Measurements from ENCODE around the gene PTBP3. TPM values are rescaled to one million over a fixed set of nuclear protein-coding genes. Genes with fewer than 3 reads are reported as not detected.

PTBP3 gene
- total and polyA plus RNA-seq, 2 of the 13 experiments (the other 11 are each of a cell fraction or from before 2014, with no cell fraction given): 52.8 to 61.1 TPM

DNA sequence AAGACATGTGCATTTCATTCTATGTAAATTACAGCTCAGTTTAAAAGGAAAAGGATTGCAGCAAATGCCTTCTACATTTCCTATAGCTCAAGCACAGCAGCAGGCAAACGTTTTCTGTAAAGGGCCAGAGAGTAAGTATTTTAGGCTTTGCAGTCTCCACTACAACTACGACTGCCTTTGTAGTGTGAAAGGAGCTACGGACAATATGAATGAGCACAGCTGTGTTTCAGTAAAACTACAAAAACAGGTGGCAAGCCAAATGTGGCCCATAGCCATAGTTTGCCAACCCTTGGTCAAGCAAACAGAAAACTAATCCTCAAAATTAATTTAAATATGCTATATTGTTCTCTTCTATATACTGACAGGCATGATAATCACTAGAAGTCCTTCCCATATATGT lies 7.2 kb downstream of the PTBP3 start (continued):
- no peak for TF ChIP-seq ATF7-NPFF (CRISPR knock-in tag; IDR thresholded peaks at IDR 0.05; ENCODE audit: low read depth)
- no peak for TF ChIP-seq YEATS4 (CRISPR knock-in tag; IDR thresholded peaks at IDR 0.05; ENCODE audit: borderline replicate concordance)
- no peak for TF ChIP-seq TEAD2 (CRISPR knock-in tag; IDR thresholded peaks at IDR 0.05)
- no peak for TF ChIP-seq ZNF484 (CRISPR knock-in tag; IDR thresholded peaks at IDR 0.05; ENCODE audit: borderline replicate concordance, low read depth)
- TF ChIP-seq, protein P1, sequence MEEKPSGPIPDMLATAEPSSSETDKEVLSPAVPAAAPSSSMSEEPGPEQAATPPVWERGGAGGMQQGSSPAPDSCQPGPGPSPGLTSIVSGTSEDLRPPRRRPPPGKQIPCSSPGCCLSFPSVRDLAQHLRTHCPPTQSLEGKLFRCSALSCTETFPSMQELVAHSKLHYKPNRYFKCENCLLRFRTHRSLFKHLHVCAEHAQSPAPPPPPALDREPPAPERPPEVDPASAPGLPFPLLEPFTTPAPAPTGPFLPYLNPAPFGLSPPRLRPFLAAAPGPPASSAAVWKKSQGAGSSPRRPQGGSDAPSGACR (CRISPR knock-in tag; IDR thresholded peaks at IDR 0.05): no peak

- Histone ChIP-seq H3K4me3 (replicated peaks in 1 of 3; ENCODE audit: insufficient read depth in 1 of 3, low read depth in 2 of 3, low read length in 3 of 3) (no peak overlapping the region), H3K9ac (ENCODE audit: insufficient read depth, low read depth, low read length) (no peak overlapping the region), H3K4me2 (ENCODE audit: low read depth, low read length) (no peak overlapping the region; the same call in 1 of the 2 replicates), H3K27ac (ENCODE audit: extremely low read length, insufficient read depth, low read length) (no peak overlapping the region), H2AFZ (ENCODE audit: low read length) (no peak overlapping the region), H3K27me3 (ENCODE audit: control insufficient read depth in 1 of 2, insufficient read depth in 2 of 2, low read length in 2 of 2) (no peaks in the 10 kb centered on the region), H3K9me3 (ENCODE audit: low read length) (no peaks in the 10 kb centered on the region), H3K36me3 (replicated peaks in 1 of 2; ENCODE audit: control insufficient read depth in 1 of 2, insufficient read depth in 2 of 2, low read length in 2 of 2) (peaks cover 3% of the 10 kb centered on the region in 2 experiments; a peak in 1 of 5 replicates), H3K79me2 (ENCODE audit: insufficient read depth, low read length) (peaks cover 98% of the 10 kb centered on the region), H4K20me1 (ENCODE audit: insufficient read depth, low read length) (peaks cover 38% of the 10 kb centered on the region), H3K4me1 (ENCODE audit: insufficient read depth, low read length) (peaks cover 91% of the 10 kb centered on the region)
- WGBS (ENCODE audit: low lambda C conversion rate): 86% methylated on average over 8 of the region's 8 CpGs
- no TSS peak for BruUV-seq (replicated peaks)
- in situ Hi-C loops (cut with HindIII; ENCODE audit: extremely low pct_ligation_motif_present, low pct_unique_long_range_greater_than_20kb): no loop called here
- FAIRE-seq (no peak), ATAC-seq (no peak), DNase-seq (ENCODE audit: low spot score) (no peak)
- CTCF ChIA-PET (ENCODE audit: low intra/inter-chr PET ratio, low total read pairs): no interaction called here
- POLR2A ChIA-PET: interaction anchor here (1.1 to 1.4 kb wide), 2 partner anchors 9 to 212 kb away, joined by 3 to 4 read pairs; no protein-coding TSS in a partner anchor
- intact Hi-C loops (cut with micrococcal nuclease; ENCODE audit: unreplicated experiment): no loop called here
- TF ChIP-seq ZNF749 (CRISPR knock-in tag; IDR thresholded peaks at IDR 0.05; ENCODE audit: borderline replicate concordance) (no peak), SETDB1 (CRISPR knock-in tag; IDR thresholded peaks at IDR 0.05; ENCODE audit: borderline replicate concordance) (no peak), AKNA (CRISPR knock-in tag; IDR thresholded peaks at IDR 0.05; ENCODE audit: borderline replicate concordance) (no peak), E2F5 (CRISPR knock-in tag; conservative IDR thresholded peaks at IDR 0.05) (no peak)
These were observed 7.8 kb downstream of the PTBP3 start for GRCh38 chr9:112325600-112325999.
